Right hindlimb (tissue), 1 donor: ENCODE data around the gene SH2D7.
A peak's percentile ranks its signal among the peaks of the same experiment; 100 is the strongest.

Experiments
- DNase-seq: peaks from one replicate; pipeline ENCODE4 v3.0.0-alpha.2; 2018

Gene SH2D7

GRCh38 chr15:78061963-78062427, 30.4 kb upstream of the SH2D7 start:
- DNase-seq: no peak

- DNase-seq: no peak
Measured at GRCh38 chr15:78063217-78063616, 29.1 kb upstream of the SH2D7 start.

DNA sequence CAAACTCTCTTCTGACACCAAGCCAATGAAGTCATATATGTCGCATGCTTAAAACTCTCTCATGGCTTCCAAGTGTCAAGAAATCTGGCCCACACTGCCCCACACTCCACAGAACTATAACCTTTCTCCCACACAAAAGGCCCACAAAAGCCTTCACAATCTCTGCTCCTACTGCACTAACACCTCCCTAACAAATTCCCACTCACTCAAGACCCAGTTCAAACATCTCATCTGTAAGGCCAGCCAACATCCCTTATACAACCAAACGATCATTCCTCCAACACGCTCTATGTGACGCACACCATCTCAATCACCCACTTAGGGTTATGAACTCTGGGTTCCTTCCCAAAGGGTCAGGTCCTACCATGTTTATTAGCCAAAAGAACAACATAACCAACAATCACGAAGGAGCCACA, 28.4 kb upstream of the SH2D7 start:
- DNase-seq: no peak

DNA sequence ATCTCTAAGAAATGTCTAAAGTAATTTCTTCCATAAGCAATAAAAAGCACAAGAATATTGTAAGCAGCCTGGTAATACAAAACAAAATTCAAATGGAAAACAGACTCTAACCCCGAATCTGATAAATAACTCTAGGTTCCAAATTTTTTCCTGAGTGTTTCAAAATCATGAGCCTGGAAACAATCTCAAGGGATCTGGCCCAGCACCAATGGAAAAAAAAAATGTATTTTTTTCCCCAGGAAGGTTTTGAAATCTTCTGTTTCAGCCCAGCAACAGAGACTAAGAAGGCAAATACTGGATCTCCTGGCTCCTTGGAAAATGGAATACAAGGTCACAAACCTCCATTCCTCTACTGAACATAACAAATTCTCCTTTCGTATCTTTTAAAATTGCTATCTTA, 27.8 kb upstream of the SH2D7 start:
- DNase-seq: no peak

DNA sequence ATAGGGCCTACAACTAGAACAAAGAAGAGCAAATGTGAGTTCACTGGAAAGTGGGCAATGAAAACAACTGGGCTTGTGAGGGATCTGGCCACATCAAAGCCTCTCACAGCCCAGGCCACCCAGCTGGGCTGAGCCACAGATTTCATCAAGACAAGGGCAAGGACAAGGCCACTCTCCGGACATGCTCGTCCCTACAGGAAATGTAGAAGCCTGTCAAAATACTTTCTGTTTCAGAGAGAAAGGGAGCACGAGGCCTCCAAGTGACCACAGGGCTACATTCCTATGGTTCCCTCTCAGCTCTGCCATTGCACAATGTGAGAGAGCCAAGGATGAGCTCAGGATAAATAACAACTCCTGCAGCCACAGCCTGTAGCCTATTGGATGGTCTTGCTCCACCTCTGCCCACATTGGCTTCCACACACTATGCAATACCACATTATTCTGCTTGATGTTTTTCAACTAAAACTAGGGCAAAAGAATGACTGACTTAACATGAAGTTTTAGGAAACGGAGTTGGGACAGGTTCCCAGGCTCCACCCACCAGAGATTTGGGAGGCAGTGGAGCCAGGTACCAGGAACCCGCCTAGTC, 27.0 kb upstream of the SH2D7 start:
- DNase-seq: peak; percentile 68

DNA sequence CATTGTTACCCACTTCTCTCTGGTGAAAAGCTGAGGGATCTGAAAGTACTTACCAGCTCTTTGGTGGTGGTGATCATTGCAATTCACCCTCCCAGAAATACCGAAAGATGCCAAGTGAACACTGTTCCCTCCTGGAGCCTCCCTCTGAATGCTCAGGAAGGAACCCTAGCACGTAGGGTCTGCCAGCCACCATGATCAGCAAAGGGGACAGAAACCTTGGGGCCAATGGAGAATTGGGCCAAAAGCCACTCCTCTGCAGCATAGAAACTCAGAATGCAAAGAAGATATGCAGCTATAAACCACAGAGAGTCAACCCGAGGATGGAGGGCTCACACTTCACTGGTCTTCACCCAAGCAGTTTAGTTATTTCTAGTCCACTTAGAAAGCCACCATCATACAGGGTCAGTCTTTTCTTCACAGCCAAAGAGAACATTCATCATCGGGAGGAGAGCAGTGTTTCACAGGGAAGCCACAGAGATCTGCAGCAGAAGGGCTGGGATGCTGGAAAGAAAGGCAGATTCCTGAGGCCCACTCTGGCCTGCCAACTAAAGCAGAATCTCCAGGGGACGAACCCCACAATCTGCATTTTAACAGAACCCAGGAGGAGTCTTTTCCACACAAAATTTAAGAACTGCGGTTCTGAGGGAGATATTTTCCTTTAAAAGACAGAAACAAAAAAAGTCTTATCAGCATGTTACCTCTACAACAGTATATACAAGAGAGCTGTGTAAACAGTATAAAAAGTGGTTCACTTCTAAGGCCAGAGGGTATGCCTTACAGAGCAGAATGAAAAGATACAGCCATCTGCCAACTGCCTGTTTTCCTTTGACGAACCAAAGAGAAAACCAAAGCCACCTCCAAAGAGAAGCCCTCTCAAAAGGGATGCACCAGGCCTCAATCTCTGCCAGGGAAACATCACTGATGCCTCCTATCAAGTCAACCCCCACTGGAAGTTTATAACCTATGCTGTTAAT, 26.1 kb upstream of the SH2D7 start:
- no peak for DNase-seq

DNA sequence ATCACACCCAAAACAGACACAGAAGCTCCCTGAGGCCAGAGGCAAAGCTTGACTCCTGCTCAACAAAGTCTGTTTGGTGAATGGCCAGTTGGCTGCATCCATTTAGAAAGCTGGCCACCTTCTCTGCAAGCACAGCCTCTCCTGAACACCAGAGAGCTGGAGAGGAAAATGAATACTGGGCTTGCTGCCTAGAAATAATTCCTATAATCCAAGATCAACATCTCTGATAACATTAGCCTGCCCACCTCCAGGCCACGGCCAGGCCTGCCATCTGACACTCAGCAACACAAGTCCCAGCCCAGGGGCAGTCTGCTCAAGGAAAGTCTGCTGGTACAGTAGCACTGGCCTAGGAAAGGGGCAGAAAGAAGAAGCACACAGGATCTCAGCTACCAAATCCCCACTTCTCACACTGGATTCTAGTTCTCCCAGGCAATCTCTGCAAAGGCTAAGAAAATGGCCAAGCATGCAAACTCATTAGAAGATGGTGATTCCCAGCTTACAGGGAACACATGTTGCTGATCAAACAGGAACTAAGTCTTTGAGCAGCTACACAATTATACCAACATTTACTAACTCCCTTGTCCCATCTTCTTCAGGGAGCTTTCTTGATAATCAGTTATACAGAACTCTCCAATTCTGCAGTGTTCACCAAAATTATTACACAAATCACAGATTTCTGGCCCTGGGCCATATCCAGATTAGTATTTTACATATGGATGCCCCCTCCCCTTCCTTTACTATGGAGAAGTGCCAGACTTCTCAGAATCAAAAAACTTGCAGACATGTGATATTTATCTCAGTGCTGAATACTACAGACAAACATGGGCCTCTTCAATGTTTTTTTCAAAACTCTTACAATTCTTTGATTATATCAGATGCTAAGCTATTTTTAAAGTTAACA, 24.8 kb upstream of the SH2D7 start:
- peak; percentile 51 for DNase-seq

- no peak for DNase-seq
Measured at GRCh38 chr15:78069052-78069414, 23.3 kb upstream of the SH2D7 start.

GRCh38 chr15:78069462-78070029, 22.8 kb upstream of the SH2D7 start:
- no peak for DNase-seq

- no peak for DNase-seq
Measured at GRCh38 chr15:78070049-78070700, 22.2 kb upstream of the SH2D7 start.

- no peak for DNase-seq
Measured at GRCh38 chr15:78071383-78071782, 21.0 kb upstream of the SH2D7 start.

- peak; percentile 58 for DNase-seq
Measured at GRCh38 chr15:78072080-78072892, 20.1 kb upstream of the SH2D7 start.

GRCh38 chr15:78073046-78073787, 19.1 kb upstream of the SH2D7 start:
- DNase-seq: no peak

DNA sequence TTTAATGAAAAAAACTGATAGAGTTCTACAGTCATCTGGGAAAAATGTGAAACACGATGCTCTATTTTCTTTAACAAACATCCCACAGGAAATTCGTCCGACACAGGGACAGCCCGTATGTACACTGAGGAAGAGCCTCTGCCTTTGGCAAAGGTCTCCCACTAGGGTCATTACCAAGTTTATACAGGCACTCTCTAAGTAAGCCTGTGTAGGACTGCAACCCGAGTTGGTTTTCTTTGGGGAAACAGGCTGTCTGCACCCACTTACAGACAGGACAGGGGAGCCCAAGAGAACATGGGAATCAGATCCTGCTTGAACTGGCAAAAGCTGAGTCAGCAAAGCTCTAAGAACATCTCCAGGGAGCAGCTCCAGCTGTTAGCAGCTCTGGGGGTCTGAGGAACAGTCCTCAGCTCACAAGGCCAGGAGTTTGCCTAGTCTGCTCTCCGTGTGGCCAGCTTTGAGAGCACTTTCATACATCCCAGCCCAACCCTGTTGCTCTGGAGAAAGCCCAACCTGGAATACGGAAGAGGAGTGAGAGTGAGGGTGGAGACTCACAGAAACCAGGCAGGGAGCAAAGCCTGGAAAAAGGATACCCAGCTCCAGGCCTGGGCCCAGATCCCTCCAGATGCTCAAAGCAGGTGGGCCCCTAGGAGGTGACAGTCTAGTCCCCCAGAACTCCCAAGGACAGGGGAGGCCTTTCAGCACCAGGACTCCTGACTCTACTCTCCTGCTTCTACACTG, 16.7 kb upstream of the SH2D7 start:
- peak; percentile 82 for DNase-seq

GRCh38 chr15:78076231-78077052, 15.9 kb upstream of the SH2D7 start:
- no peak for DNase-seq

DNA sequence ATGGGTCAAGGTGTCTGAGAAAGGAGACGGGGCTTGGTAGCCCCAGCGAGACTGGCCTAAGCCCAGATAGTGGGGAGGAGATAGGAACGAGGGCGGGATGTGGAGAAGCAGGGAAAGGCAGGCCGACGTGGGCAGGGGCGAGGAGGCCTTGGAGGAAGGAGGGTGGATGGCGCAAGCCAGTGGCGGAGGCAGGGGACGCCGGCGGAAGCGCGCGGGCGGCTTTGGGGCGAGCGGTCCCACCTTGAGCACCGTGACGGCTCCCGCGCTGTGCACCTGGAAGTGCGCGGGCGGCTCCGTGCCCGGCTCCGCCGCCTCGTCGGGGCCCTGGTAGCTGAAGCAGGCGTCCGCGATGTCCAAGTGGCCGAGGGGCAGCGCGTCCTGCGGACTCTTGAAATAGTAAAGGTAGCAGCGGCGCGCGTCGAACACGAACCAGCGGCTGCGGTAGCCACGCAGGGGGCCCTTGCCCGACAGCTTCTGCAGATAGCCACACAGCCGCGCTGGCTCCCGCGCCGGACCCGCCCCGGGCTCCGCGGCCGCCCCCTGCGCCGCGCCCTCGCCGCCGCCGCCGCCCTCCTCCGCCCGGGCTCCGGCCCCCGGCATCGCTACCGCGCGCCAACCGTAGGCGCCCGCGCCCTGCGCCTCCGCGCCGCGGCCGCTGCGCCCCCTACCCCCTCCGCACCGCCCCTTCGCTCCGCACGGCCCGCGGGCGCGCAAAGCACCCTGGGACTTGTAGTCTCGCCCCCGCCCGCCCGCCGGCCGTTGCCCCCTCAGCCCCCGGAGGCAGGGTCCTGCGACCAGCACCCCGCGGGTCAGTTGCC, 15.1 kb upstream of the SH2D7 start, which contains the start of gene TBC1D2B:
Gene TBC1D2B, minus strand, starts transcription at position 659 of the 818 bp plus-strand sequence. Its CDS starts 59 bp downstream, at position 600.
- DNase-seq: peak; percentile 73

- no peak for DNase-seq
Measured at GRCh38 chr15:78077871-78078210, 14.5 kb upstream of the SH2D7 start.
